NCI-H2107 treated with DMSO at 0.1 percent for 48 hours (cell line): ENCODE data around the gene CEND1.

ENCODE experiments used
- DNase-seq: peaks from one replicate; lab custom pipeline; 2025; ENCODE audit not compliant: unreplicated experiment; lab: John Stamatoyannopoulos, UW

The CEND1 gene

GRCh38 chr11:813072-813455, 23.2 kb upstream of the CEND1 start:
- no peak for DNase-seq

GRCh38 chr11:812390-812789, 22.5 kb upstream of the CEND1 start:
- DNase-seq, result no peak

- DNase-seq, result no peak
These were observed 21.8 kb upstream of the CEND1 start for GRCh38 chr11:811446-812245.

GRCh38 chr11:810040-810567, 20.2 kb upstream of the CEND1 start:
- DNase-seq, result no peak

GRCh38 chr11:809287-810039, 19.6 kb upstream of the CEND1 start, which contains the start of gene RPLP2:
Gene RPLP2 (plus strand): TSS chr11:809967. CDS start chr11:810235, 268 bp downstream.
- DNase-seq, result peak; percentile 85

- DNase-seq, result no peak
These were observed 18.8 kb upstream of the CEND1 start for GRCh38 chr11:808427-809286.

GRCh38 chr11:804599-804964, 14.7 kb upstream of the CEND1 start:
- DNase-seq, result no peak

- DNase-seq, result peak; percentile 21
These were observed 14.1 kb upstream of the CEND1 start for GRCh38 chr11:803770-804598.

- no peak for DNase-seq
These were observed 13.5 kb upstream of the CEND1 start for GRCh38 chr11:803467-803742.

GRCh38 chr11:802693-803466, 13.0 kb upstream of the CEND1 start:
- no peak for DNase-seq

GRCh38 chr11:802018-802617, 12.2 kb upstream of the CEND1 start:
- DNase-seq, result no peak

- DNase-seq, result no peak
These were observed 11.3 kb upstream of the CEND1 start for GRCh38 chr11:801097-801780.

GRCh38 chr11:800473-800872, 10.6 kb upstream of the CEND1 start:
- DNase-seq, result no peak

GRCh38 chr11:799641-800316, 9.9 kb upstream of the CEND1 start:
- no peak for DNase-seq

GRCh38 chr11:798093-798713, 8.3 kb upstream of the CEND1 start, which contains the start of gene SLC25A22:
Gene SLC25A22 (minus strand): TSS chr11:798281. CDS start chr11:795006, 3,275 bp downstream.
- DNase-seq, result peak; percentile 22

GRCh38 chr11:797296-798092, 7.6 kb upstream of the CEND1 start:
- peak; percentile 57 for DNase-seq
